ENCODE data around the gene DCC. TPM values are rescaled to one million over a fixed set of nuclear protein-coding genes. Genes with fewer than 3 reads are reported as not detected.

Gene DCC
- total RNA-seq, 6 donors from 2014 or later, result 0.33 to 3.5 (median 1.0) TPM

GRCh38 chr18:52489396-52490306, 149.7 kb downstream of the DCC start:
- Histone ChIP-seq H3K27me3 (no peaks in the 10 kb centered on the region), H3K4me1 (no peaks in the 10 kb centered on the region), H3K9me3 (peaks cover 0 to 11% (median 5%) of the 10 kb centered on the region in 4 donors), H3K27ac (no peak overlapping the region), H3K36me3 (no peaks in the 10 kb centered on the region), H3K4me3 (no peak overlapping the region)
- no peak for ATAC-seq (ENCODE audit: low FRiP score in 2 of 2)
- no peak for DNase-seq
- 60 to 66% methylated on average over 4 of the region's 4 CpGs for WGBS, 2 donors
- TF ChIP-seq POLR2A (IDR thresholded peaks at IDR 0.05) (no peak), POLR2AphosphoS5 (IDR thresholded peaks at IDR 0.05) (no peak), EP300 (IDR thresholded peaks at IDR 0.05) (no peak)
- TF ChIP-seq, protein P1, sequence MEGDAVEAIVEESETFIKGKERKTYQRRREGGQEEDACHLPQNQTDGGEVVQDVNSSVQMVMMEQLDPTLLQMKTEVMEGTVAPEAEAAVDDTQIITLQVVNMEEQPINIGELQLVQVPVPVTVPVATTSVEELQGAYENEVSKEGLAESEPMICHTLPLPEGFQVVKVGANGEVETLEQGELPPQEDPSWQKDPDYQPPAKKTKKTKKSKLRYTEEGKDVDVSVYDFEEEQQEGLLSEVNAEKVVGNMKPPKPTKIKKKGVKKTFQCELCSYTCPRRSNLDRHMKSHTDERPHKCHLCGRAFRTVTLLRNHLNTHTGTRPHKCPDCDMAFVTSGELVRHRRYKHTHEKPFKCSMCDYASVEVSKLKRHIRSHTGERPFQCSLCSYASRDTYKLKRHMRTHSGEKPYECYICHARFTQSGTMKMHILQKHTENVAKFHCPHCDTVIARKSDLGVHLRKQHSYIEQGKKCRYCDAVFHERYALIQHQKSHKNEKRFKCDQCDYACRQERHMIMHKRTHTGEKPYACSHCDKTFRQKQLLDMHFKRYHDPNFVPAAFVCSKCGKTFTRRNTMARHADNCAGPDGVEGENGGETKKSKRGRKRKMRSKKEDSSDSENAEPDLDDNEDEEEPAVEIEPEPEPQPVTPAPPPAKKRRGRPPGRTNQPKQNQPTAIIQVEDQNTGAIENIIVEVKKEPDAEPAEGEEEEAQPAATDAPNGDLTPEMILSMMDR (IDR thresholded peaks at IDR 0.05), result no peak

DNA sequence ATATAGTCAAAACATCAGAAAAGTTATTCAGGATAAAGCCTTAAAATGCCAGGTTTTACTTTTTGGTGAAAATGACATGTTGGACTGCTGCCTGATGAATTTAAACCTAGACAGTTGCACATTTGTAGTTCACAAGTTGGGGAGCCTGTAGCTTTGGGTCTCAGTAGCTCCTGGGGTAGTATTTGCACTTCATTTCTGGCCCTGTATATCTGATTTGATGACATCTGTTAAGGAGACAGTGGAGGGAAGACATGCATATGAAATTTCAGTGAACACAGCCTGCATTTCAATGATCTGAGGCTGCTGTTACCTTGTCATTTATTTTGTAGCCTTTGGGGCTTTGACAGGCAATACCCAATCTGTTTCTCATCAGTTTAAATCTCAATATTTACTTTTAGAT, 156.4 kb downstream of the DCC start:
- Histone ChIP-seq H3K36me3 (no peaks in the 10 kb centered on the region), H3K4me3 (no peak overlapping the region), H3K9me3 (peaks cover 0 to 11% (median 5%) of the 10 kb centered on the region in 4 donors), H3K27ac (no peak overlapping the region), H3K4me1 (no peaks in the 10 kb centered on the region), H3K27me3 (no peaks in the 10 kb centered on the region)
- TF ChIP-seq POLR2A (IDR thresholded peaks at IDR 0.05), result no peak
- ATAC-seq (ENCODE audit: low FRiP score in 2 of 2), result no peak
- no peak for DNase-seq

DNA sequence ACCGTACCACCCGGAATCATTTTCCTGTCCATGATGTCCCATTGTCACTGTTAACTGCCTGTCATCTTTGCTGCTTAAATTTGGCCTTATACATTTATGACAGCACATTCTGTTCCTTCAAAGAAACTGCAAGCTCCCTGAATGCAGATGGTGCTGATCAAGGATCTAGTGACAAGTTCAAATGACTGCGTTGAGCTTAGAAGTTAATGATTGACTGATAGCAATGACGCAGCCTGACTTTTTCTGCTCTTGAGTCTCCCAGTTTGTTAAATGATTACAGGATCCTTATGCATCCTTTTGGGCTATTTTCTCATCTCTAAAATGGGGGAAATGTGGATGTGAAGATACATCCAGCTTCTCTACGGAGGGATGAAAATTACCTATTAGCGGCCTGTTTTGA, 159.0 kb downstream of the DCC start:
- Histone ChIP-seq H3K9me3 (peaks cover 0 to 3% (median 0%) of the 10 kb centered on the region in 4 donors), H3K27me3 (no peaks in the 10 kb centered on the region), H3K4me3 (no peak overlapping the region), H3K36me3 (no peaks in the 10 kb centered on the region), H3K27ac (no peak overlapping the region), H3K4me1 (no peaks in the 10 kb centered on the region)
- TF ChIP-seq EP300 (IDR thresholded peaks at IDR 0.05) (no peak), POLR2A (IDR thresholded peaks at IDR 0.05) (no peak), POLR2AphosphoS5 (IDR thresholded peaks at IDR 0.05) (no peak)
- TF ChIP-seq, protein P1 (IDR thresholded peaks at IDR 0.05), result no peak
- DNase-seq, result no peak
- no peak for ATAC-seq (ENCODE audit: low FRiP score in 2 of 2)
- 71 to 76% methylated on average over 6 of the region's 6 CpGs for WGBS, 2 donors

- H3K27ac ChIP-seq, result no peak overlapping the region
- H3K4me3 ChIP-seq, result no peak overlapping the region
- no peaks in the 10 kb centered on the region for H3K9me3 ChIP-seq
- DNase-seq (no peak), ATAC-seq (ENCODE audit: low FRiP score in 2 of 2) (no peak)
- H3K4me1 ChIP-seq, result no peaks in the 10 kb centered on the region
- H3K27me3 ChIP-seq, result no peaks in the 10 kb centered on the region
- 47 to 56% methylated on average over 3 of the region's 3 CpGs for WGBS, 2 donors
- no peaks in the 10 kb centered on the region for H3K36me3 ChIP-seq
- TF ChIP-seq, protein P1 (IDR thresholded peaks at IDR 0.05), result no peak
- TF ChIP-seq POLR2A (IDR thresholded peaks at IDR 0.05), result no peak
- TF ChIP-seq POLR2AphosphoS5 (IDR thresholded peaks at IDR 0.05), result no peak
- TF ChIP-seq EP300 (IDR thresholded peaks at IDR 0.05), result no peak
Observed at GRCh38 chr18:52499644-52500043, 159.6 kb downstream of the DCC start.

- ATAC-seq (ENCODE audit: low FRiP score in 2 of 2) (no peak), DNase-seq (no peak)
- H3K9me3 ChIP-seq, result no peaks in the 10 kb centered on the region
- H3K27me3 ChIP-seq, result no peaks in the 10 kb centered on the region
- H3K27ac ChIP-seq, result no peak overlapping the region
- TF ChIP-seq EP300 (IDR thresholded peaks at IDR 0.05), result no peak
- TF ChIP-seq, protein P1 (IDR thresholded peaks at IDR 0.05), result no peak
- WGBS, 2 donors, result 71 to 74% methylated on average over 5 of the region's 5 CpGs
- H3K36me3 ChIP-seq, result no peaks in the 10 kb centered on the region
- H3K4me1 ChIP-seq, result no peaks in the 10 kb centered on the region
- no peak overlapping the region for H3K4me3 ChIP-seq
Observed at GRCh38 chr18:52504589-52504988, 164.6 kb downstream of the DCC start.

Measured in upper lobe of left lung (tissue), 6 donors.